Loucy (cell line): ENCODE results near the gene PPP1R15A.

Experiments
- EZH2phosphoT487 ChIP-seq: fragments of 200-600 bp; IDR thresholded peaks from 2 replicates; pipeline ENCODE4 v1.6.1; 2018; ENCODE audit warnings: antibody characterized with exemption, mild to moderate bottlenecking, moderate library complexity, borderline replicate concordance
- TF ChIP-seq, protein P1 (sequence below): fragments of 200-600 bp; sonication (generic); conservative IDR thresholded peaks from 2 replicates; pipeline ENCODE4 v1.5.1; 2014; ENCODE audit warnings: mild to moderate bottlenecking, antibody characterized with exemption, low read length

DNA sequence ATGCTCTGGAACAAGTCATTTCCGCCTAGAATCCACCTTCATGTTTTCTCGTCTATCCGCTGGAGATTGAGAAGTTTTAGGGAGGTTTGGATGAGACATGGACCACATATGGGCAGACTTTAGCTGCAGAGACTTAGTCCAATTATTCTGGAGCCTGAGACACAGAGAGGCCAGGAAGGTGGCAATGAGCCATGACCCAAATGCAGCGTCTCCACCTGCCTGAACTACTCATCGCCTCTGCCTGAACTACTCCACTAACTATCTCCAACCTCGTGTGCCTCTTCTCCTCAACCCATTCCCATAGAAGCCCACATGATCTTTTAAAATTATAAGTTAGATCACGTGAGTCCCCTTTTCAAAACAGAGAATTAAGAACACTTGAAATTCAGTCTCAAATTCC lies 9.4 kb upstream of the PPP1R15A start:
- TF ChIP-seq, protein P1, sequence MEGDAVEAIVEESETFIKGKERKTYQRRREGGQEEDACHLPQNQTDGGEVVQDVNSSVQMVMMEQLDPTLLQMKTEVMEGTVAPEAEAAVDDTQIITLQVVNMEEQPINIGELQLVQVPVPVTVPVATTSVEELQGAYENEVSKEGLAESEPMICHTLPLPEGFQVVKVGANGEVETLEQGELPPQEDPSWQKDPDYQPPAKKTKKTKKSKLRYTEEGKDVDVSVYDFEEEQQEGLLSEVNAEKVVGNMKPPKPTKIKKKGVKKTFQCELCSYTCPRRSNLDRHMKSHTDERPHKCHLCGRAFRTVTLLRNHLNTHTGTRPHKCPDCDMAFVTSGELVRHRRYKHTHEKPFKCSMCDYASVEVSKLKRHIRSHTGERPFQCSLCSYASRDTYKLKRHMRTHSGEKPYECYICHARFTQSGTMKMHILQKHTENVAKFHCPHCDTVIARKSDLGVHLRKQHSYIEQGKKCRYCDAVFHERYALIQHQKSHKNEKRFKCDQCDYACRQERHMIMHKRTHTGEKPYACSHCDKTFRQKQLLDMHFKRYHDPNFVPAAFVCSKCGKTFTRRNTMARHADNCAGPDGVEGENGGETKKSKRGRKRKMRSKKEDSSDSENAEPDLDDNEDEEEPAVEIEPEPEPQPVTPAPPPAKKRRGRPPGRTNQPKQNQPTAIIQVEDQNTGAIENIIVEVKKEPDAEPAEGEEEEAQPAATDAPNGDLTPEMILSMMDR: no peak
- TF ChIP-seq EZH2phosphoT487: no peak
